HepG2 (cell line): Measurements from ENCODE around the gene VSIG10L. TPM values are rescaled to one million over a fixed set of nuclear protein-coding genes. Genes with fewer than 3 reads are reported as not detected.

Source experiments
- AGO1 ChIP-seq: fragments of 200-400 bp; formaldehyde crosslinking; IDR thresholded peaks from 2 replicates; pipeline ENCODE4 v1.6.1; 2017; ENCODE audit warnings: mild to moderate bottlenecking, low read depth, low read length, moderate library complexity; ENCODE audit not compliant: poor library complexity, severe bottlenecking
- BORCS8-MEF2B ChIP-seq: sonication (generic); formaldehyde crosslinking; IDR thresholded peaks from 2 replicates; pipeline ENCODE4 v1.8.0; 2022; ENCODE audit warnings: mild to moderate bottlenecking, missing genetic modification reagents
- DRAP1 ChIP-seq: IDR thresholded peaks from 2 replicates; pipeline ENCODE4 v1.6.1; 2016; ENCODE audit warnings: missing genetic modification reagents, missing compliant biosample characterization
- MAX ChIP-seq: IDR thresholded peaks from 2 replicates; pipeline ENCODE4 v1.6.1; 2012; ENCODE audit warnings: inconsistent platforms
- MTF2 ChIP-seq: sonication (generic); formaldehyde crosslinking; IDR thresholded peaks from 2 replicates; pipeline ENCODE4 v1.5.0; 2020; ENCODE audit warnings: missing genetic modification reagents, borderline replicate concordance
- NFAT5 ChIP-seq: sonication (generic); formaldehyde crosslinking; IDR thresholded peaks from 2 replicates; pipeline ENCODE4 v1.4.0; 2020; ENCODE audit warnings: missing genetic modification reagents
- NFKB2 ChIP-seq: sonication (generic); formaldehyde crosslinking; IDR thresholded peaks from 2 replicates; pipeline ENCODE4 v1.4.0; 2020; ENCODE audit warnings: missing genetic modification reagents, borderline replicate concordance
- PATZ1 ChIP-seq: sonication (generic); formaldehyde crosslinking; IDR thresholded peaks from 2 replicates; pipeline ENCODE4 v1.4.0; 2020; ENCODE audit warnings: missing genetic modification reagents
- RAD21 ChIP-seq: fragments of 450-650 bp; formaldehyde crosslinking; IDR thresholded peaks from 2 replicates; pipeline ENCODE4 v1.5.0; 2020; ENCODE audit warnings: mild to moderate bottlenecking
- STAG1 ChIP-seq: sonication (generic); formaldehyde crosslinking; IDR thresholded peaks from 2 replicates; pipeline ENCODE4 v1.4.0; 2020; ENCODE audit warnings: missing genetic modification reagents
- TAF1 ChIP-seq: sonication (generic); formaldehyde crosslinking; IDR thresholded peaks from 2 replicates; pipeline ENCODE4 v1.4.0; 2020; ENCODE audit warnings: missing genetic modification reagents
- TRIM24 ChIP-seq: sonication (generic); formaldehyde crosslinking; IDR thresholded peaks from 2 replicates; pipeline ENCODE4 v1.8.0; 2022; ENCODE audit warnings: mild to moderate bottlenecking, missing genetic modification reagents
- UBTF ChIP-seq: sonication (generic); formaldehyde crosslinking; IDR thresholded peaks from 2 replicates; pipeline ENCODE4 v1.4.0; 2020; ENCODE audit warnings: mild to moderate bottlenecking, missing genetic modification reagents
- ZKSCAN8 ChIP-seq: IDR thresholded peaks from 2 replicates; pipeline ENCODE4 v1.6.1; 2016; ENCODE audit warnings: borderline replicate concordance, missing genetic modification reagents, missing compliant biosample characterization
- polyA plus RNA-seq, 8 experiments: library from polyadenylated mRNA; depleted of rRNA in 3 of 8; stranded (reverse) in 7 of 8; unstranded in 1 of 8; fragments of >200 nt; fragmentation: Illumina TruSeq in 4 of 8; extraction: Trizol in 4 of 8; gene quantifications; 2 replicates each; pipeline versions ENCODE4 v1.2.1 to v1.2.3, GENCODE V29; 2011 to 2016; ENCODE audit warnings: low read depth in 4 of 8, missing spikeins in 1 of 8, mixed read lengths in 1 of 8; ENCODE audit not compliant: insufficient read depth in 1 of 8
- total RNA-seq, 5 experiments: library from RNA; depleted of rRNA; stranded (reverse); fragments of >200 nt; fragmentation: Illumina TruSeq; extraction: Trizol; gene quantifications; 2 replicates each; pipeline ENCODE4 v1.2.3, GENCODE V29; 2016; ENCODE audit warnings: low read depth in 1 of 5

VSIG10L gene
- total and polyA plus RNA-seq, 2 of the 13 experiments (the other 11 are each of a cell fraction or from before 2014, with no cell fraction given) = 2.7 to 8.5 TPM

GRCh38 chr19:51327066-51328001 is 14.6 kb downstream of the VSIG10L start (continued):
- TF ChIP-seq NFAT5 = no peak
- 0 out of 2 replicates have a peak, but pooled peaks have one; percentile 19 for TF ChIP-seq TAF1 (CRISPR knock-in tag)
- no peak for TF ChIP-seq NFKB2 (CRISPR knock-in tag)
- no peak for TF ChIP-seq ZKSCAN8 (CRISPR knock-in tag)
- 0 out of 2 replicates have a peak, but pooled peaks have one; percentile 41 for TF ChIP-seq BORCS8-MEF2B (CRISPR knock-in tag)
- peak; percentile 14; the same call in 1 of the 2 replicates for TF ChIP-seq PATZ1
- TF ChIP-seq MAX = peak; percentile 61
- peak; percentile 95 for TF ChIP-seq AGO1
- TF ChIP-seq UBTF (CRISPR knock-in tag) = peak; percentile 23; the same call in 1 of the 2 replicates
- peak; percentile 27 for TF ChIP-seq STAG1 (CRISPR knock-in tag)
- TF ChIP-seq RAD21 (CRISPR knock-in tag) = 0 out of 2 replicates have a peak, but pooled peaks have one; percentile 37
- TF ChIP-seq DRAP1 = 0 out of 2 replicates have a peak, but pooled peaks have one; percentile 33
- no peak for TF ChIP-seq MTF2
- TF ChIP-seq TRIM24 (CRISPR knock-in tag) = no peak
